ENCODE results near the gene SAFB2.
"Not testable (repeated sequence)": the region's sequence is repeated elsewhere in the genome, so short reads cannot be mapped to it uniquely, and the experiment has no call there.

The SAFB2 gene

DNA sequence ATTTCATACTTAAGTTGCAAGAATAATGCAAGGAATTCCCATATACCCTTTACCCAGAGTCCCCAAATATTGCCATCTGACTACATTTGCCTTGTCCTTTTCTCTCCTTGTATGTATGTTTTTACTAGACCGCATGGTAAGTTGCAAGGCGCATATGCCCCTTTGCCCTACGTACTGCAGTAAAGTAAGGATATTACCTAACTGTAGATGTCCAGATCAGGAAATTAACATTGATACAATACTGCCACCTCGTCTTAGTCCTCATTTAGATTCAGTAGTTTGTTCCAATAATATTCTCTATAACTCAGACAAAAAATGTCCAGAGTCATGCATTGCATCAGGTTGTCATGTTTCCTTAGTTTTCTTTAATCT, 9.7 kb upstream of the SAFB2 start:
- DNase-seq = no peak

DNA sequence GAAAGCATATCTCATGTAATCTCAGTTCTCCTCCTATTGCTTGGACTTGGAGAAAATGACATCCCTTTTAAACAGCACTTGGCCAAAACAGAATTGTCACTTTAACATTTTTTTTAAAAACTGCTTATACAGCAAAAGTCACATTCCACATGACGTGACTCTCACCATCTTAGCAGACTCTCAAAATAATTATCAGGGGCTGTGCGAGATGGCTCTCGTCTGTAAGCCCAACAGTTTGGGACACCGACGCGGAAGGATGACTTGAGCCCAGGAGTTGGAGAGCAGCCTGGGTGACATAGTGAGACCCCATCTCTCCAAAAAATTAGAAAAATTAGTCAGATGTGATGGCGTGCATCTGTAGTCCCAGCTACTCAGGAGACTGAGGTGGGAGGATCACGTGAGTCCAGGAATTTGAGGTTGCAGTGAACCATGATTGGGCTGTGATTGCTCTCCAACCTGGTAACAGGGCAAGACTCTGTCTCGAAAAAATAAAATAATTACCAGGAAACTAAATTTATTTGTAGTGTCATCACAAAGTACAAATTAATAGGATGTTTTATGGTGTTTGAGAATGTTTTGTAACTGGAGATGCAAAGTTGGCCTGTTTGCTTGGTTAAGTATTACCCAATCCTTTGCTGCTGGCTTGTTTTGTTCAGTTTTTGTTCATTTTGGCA, 9.1 kb upstream of the SAFB2 start:
- no peak for DNase-seq

DNA sequence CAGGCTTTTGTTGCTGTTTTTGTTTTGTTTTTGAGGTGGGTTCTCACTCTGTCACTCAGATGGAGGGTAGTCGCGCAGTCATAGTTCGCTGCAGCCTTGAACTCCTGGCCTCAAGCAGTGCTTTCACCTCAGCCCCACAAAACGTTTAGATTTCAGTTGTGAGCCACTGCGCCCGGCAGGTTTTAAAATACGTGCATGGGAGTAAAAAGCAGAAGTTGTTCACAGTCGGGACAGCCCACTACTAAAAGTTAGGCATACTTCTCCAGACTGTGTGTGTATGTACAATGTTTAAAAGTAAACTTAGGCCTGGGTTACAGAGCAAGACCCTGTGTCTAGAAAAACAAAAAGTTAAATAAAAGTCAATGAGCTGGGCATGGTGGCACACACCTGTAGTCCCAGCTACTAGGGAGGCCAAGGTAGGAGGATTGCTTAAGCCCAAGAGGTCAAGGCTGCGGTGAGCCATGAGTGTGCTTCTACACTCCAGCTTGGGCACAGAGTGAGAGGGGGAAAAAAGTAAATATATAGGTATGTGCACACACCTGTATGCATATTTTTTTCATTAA, 6.4 kb upstream of the SAFB2 start:
- no peak for DNase-seq

DNA sequence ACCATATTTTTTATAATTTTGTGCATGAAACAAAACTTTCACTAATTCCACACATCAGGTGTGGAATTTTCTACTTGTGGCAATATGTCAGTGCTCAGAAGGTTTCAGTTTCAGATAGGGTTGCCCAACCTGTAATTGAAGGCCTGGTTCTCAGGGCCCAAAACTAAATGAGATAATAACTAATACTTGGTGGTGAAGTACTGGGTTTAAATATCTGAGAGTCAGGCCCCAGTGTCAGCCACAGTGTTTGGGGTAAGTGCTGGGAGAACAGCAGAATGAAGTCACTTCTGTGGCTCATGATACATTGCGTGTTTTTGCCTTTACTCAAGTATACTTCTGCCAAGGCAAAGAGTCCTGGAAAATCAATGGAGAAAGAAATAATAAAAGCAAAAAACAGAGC, 5.9 kb upstream of the SAFB2 start:
- DNase-seq = no peak

DNA sequence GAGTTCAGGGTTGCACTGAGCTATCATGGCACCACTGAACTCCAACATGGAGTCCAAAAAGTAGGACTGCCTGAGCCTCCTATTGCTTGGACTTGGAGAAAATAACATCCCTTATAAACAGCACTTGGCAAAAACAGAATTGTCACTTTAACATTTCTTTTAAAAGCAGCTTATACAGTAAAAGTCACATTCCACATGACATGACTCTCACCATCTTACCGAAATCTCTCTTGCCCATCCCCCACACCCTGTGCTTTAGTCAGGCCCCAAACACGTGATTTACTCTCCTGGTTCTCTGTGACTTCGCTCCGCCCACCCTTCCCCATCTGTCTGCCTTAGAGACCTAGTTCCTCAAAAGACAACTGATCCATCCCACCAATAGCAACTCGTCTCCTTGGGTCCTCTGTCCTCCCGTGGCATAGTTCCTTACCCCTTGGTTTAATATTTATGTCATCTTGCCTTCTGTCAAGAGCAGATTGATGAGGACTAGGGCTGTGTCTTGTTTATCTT, 4.9 kb upstream of the SAFB2 start:
- DNase-seq = no peak

DNA sequence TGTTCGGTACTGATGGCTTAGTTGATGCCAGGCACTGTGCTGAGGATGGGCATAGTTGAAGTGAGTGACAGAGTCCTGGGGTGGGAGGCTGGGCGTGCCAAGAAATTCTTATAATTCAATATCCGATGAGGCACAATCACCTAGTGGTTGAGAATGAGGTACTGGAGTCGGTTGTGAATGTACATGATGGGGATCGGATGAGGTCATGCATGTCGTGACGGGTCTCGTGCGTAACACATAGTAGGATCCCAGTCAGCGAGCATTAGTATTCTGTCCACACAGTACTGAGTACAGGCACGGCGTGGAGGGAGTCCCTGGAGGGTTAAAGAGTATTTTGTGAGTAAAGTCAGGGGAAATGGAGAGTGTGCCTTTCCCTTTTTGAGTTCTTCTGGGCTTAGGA, 3.1 kb upstream of the SAFB2 start:
- DNase-seq = no peak

DNA sequence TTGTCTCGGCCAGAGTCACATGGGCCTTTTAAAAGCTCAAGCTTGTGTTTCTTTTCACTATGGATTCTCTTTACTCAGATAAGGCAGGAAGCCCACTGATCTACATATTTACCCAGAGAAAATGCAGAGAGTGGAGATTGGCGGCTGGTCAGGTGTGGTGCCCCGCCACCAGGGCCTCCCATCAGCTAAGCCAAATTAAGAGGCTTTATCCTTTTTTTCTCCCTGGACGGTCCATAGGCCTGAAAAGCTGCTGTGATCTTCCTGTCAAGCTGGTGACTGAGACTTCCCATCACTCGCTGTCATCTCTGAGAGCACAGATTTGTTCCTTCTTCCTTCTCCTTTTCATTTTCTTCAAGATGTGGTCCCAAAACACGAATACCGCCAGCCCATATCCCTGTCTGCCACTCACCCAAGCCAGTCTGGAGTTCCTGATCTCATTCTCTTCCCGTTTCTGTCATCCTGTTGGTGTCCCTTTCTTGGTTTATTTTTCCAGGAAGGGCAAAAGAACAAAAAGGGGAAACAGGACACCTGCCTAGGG, 2.2 kb upstream of the SAFB2 start:
- no peak for DNase-seq

DNA sequence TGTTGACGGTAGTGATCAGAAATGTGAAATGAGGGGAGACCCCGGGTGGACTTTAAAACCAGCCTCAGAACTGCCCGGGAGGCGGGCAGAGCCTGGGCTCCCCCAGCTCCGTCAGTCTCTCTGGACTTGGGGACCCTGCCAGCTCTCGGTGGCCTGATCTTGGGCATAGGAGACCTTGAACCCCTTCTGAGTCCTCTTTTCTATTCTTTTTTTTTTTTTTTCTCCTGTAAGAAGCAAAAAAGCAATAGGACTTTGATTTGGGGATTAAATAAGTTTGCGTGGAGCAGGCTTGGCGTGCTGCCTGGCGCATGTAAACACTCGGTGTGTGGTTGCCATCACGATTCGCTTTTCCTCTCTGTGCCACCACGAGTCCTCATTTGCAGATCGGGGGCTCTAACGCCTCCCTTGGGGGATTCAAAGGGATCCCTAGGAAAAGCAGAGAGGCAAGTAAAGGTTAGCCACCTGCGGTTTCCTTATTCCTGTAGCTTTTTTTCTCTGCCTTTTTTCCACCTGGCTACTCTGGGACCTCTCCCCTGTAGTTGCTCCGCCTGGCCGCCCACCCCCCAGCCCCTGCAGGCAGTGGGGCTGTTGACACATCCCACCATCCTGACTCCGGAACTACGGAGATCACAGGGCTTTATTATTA, 1.6 kb upstream of the SAFB2 start:
- DNase-seq = no peak

DNA sequence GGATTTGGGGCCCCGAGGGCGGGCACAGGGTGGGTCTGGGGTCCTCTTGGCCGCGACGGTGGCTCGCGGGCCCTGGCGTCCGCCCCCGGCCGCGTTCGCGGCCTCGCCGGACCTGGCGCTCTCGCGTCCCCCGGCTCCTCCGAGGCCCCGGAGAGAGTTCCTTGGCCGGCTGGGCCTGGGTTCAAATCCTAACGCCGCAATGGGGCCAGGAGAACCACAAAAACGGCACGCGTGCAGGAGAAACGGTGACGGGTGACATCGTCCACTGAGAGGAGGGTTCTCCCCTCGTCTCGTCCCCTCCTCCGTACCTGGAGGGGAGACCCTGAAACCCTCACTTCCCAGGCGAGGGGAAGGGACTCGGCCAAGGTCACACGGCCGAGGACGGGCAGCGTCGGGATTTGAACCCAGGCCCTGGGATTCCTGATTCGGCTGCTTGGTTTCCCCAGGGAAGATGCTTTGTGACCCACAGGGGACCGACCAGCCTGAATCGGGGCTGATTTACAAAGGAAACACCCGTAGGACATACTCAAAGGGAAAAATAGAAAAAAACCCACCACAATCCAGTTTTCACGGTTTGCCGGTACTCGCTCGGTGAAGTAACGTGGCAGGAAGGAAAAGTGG, 931 bp upstream of the SAFB2 start:
- DNase-seq = no peak

DNA sequence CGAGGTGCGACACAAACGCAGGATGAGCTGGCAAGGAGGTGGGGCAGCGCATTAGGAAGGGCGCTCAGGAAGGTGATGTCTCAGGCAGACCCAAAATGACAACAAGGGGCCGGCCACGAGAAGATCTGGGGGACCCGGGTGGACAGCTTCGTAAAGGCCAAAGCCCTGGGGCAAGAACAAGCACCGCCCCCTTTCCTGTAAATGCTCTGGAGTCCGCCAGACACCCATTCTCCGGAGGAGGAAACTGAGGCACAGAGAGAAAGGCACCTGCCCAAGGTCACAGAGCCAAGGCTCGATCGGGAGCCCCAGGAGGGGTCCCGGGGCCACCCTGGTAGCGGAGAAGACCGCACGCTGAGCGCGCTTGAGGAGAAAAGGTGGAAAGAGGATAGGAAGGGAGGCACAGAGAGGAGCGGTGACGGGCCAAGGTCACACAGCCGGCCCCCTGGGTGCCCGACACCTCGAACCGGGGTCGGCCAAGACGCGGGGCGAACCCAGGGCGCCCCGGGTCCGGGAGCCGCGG, 571 bp downstream of the SAFB2 start:
- DNase-seq = no peak

DNA sequence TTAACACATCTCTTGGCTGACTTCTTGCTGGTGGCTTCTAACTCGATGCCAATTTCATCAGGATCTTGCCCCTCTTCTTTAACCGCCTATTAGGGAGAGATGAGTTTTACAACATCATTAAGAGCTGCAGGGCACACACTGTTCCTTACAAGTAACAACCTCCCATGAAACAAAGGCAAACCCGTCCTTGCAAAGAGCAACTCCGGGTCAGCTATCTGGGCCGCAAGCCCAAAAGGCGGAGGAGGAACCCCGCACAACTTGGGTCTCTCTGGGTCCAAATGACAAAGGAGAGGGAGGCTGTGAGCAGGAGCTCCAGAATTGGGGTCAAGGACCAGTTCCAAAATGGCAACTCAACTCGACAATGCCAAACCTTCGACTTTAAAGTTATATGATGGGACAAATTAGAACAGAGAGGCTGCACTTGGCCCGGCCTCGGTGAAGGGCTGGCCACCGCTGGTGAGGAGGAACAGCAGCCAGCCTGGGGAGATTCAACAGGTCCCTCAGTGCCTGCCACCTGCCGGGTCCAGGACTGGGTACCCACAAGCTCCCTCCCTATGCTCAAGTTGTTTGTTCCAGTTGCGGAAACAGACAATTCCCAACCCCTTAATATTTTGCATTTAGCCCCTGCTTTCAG, 1.1 kb downstream of the SAFB2 start:
- DNase-seq = peak; percentile 40

DNA sequence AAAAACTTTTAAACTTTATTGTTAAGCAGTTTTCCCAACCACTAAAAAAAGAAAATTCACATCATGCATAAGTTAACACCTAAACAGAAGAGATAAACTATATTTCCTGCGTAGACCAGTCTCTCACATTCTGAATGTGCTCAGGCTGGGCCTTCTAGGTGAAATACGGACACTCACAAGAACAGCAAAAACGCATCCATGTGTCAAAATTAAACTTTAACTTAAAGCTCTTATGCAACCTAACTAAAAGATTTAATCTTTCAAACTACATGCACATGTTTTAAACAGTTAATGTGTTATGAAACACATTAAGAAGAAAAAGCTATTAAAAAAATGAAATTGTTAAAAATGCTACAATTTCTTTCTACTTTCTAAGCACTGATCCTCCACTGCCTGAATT, 2.6 kb downstream of the SAFB2 start:
- no peak for DNase-seq

DNA sequence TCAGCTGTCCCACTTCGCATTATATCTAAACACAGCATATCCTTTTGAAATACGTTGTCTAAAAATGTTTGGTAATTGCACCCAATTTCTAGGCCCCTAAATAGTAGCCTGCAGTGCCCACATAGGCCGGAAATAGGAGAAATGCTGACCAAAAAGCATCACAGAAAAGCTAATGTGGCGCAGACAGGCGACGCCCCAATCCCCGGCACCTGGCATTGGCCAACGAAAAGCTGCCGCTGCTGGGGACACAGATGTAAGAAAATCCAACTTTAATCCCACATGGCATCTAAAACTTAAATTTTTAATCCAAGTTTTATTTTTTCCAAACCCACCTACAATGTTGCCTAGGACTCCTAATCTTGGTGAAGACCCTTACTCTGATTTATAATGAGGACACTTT, 4.0 kb downstream of the SAFB2 start:
- no peak for DNase-seq

DNA sequence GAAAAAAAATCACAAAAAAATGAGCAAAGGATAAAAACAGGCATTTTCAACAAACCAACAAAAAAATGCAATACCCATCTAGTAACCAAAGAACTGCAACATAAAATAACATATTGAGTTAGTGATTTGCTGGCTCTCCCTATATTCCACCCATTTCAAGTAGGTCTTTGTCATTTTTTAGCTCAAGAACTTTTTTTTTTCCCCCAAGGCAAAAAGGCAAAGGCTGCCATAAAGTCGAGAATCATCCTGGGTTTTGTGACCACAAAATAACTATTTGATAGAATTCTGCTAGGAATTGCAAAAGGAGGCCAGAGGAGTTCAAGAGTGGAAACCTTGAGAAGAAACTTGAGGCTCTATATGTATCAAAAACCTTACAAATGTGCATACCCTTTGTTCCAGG, 5.5 kb downstream of the SAFB2 start:
- no peak for DNase-seq

DNA sequence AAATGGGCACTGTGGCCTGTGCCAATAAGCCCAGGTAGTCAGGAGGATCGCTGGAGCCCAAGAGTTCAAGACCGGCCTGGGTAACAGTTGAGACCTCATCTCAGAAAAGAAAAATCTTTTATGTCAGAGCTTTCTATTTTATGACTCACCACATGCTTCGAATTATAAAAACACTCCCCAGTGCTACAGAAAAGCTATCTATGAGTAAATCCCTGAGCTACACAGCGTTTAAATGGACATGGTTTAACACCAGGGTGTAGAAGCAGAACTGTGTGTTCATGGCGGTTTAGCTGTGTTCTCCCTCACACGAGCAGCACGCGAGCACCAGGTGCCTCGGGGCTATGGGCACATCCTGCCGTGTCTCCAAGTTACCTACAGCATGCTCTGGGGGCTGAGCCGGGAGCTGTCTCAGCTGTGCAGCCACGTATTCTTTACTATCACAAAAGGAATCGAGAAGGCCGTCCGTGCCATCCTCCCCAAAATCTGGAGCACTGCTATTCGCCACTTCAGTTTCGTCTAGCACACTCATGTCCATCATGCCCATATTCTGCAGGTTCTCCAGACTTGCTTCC, 6.7 kb downstream of the SAFB2 start:
- no peak for DNase-seq

DNA sequence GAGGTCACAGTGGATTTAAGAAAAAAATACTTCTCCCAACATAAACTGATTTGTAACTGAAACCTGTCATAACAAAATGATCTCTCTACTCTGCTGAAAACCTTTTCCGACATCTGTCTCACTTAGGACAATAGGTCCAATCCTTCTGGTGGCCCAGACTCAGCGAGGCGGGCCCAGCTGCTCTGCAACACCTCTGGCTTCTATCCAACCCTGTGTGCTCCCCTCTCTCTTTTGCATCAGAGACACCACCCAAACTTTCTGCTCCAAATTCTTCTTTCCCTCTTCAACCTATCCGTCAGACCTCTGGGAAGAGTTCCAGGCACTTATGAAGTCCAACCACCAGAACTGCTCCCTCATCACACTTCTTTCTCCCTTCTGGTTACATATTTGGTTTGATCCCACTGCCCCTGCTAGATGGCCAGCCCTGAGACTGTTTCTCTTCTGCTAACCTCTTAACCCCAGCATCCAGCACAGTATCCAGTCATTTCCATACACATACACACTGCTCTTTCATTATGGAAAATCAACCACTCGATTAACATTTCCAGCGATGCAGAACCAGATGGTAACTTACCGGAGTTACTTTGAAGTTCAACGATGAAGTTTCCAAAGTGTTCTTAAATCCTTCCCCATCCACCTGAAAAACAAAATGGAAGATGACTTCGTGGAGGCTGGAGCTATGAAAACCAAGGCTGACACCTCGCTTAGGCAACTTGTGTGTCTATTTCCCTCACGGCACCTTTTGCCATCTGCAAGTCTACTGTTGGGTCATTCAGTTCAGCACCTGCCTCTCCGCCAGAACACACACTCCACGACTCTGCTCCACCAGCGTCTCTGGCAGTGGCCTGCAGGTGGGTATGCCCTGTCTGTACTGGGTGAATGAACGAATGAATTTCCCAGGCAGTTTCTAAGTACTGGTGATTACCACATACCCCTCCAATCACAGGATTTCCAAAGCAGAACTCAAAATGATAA, 9.4 kb downstream of the SAFB2 start:
- no peak for DNase-seq

DNA sequence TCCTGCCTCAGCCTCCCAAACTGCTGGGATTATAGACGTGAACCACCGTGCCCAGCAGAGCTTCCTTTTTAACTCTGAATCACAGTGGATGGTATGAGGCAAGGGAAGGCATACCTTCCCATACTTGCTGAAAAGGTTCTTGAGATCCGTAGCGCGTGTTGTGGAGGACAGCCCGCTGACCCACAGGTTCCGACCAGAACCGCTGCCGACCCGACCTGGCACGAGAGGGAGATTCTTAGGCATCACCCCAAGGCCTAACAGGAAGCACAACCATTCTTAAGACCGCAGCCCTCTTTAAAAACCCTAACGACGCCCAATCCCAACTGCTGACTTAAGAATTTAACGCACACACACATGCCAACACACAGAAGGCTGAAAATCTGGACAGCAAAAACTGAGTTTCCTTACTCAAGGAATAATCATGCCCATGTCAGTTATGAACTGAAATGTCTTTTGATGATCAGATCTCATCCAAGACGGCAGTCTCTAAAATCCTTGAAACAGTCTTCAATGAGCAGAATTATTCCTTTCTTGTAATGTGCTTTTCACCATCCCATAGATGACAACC, 12.6 kb downstream of the SAFB2 start:
- DNase-seq = no peak

DNA sequence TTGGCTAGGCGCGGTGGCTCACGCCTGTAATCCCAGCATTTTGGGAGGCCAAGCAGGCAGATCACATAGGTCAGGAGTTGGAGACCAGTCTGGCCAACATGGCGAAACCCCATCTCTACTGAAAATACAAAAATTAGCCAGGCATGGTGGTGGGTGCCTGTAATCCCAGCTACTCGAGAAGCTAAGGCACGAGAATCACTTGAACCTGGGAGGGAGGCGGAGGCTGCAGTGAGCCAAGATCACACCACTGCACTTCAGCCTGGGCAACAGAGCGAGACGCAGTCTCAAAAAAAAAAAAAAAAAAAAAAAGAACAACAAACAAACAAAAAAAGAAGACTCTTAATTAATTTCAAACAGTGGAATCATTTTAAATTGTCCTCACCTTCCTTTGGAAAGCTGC, 13.8 kb downstream of the SAFB2 start:
- DNase-seq = not testable (repeated sequence)

DNA sequence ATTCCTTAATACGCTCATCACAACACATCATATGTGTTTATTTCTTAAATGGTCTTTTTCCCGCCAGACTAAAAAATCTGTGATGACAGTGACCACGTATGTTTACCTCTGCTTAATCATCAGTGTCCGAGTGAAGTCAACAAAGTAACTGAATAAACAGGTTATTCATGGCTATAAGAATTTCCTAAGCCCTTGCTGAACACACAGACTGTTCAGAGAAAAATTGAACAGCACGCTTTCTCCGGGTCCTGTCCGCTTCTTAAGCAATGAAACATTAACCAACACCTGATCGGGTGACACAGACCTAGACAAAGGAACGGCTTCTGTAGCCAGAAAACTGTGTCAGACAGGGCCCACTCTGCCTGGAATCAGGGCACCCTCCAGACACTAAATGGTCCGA, 14.3 kb downstream of the SAFB2 start:
- DNase-seq = no peak

DNA sequence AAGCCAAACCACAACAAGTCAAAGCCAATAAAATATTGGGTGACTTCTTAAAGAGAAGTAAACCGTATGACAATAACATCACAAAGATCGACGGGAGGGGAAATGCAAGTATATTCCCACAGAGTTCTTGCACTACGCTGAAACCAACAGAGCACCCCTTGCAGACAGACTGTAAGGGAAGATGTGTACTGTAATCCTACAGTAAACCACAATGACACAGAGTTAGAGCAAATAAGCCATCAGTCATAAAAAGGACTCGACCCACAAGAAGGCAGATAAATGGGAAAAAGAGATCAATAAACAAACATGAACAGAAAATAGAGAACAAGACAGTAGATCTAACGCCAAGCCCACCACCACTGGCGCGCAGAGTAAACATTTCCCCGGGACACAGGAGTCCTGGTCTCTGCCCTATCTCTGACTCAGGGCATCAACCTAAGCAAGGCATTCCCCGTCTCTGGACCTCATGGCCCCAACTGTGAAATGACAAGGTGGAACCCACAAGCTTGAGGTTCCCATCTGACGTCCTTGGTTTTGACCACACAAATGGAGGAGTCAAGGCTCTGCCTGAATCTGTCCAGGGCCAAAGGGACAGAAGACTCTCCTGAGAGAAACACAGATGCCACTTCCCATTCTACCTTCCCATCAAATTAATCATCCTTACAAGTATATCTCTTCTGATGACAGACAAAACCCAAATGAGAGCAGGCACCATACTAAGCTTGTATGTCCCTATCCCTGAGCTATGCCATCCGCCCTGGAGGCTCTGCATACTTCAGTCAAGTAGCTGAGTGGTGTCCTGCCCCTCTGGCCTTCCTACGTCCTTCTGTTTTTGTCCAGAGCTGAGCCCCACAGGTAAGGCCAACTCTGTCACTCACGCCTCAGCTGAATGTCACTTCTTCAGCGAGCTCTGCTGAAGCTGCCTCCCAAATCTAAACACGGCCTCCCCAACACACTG, 15.0 kb downstream of the SAFB2 start:
- DNase-seq = no peak
